Retinal pigment epithelial cell (primary cell): ENCODE measurements around the gene RFTN1.

Experiments used
- DNase-seq: peaks from one replicate; pipeline ENCODE4 v3.0.0-alpha.2; 2010; ENCODE audit warnings: low read depth
- H3K4me3 ChIP-seq: 2 replicates; pipeline ENCODE4 v1.5.1; 2011; ENCODE audit warnings: mild to moderate bottlenecking, low read length, control low read depth, moderate library complexity
- TF ChIP-seq, protein P1 (sequence below): conservative IDR thresholded peaks from 2 replicates; pipeline ENCODE4 v1.5.1; 2011; ENCODE audit warnings: low read depth, low read length, control low read depth, inconsistent platforms

Gene RFTN1

DNA sequence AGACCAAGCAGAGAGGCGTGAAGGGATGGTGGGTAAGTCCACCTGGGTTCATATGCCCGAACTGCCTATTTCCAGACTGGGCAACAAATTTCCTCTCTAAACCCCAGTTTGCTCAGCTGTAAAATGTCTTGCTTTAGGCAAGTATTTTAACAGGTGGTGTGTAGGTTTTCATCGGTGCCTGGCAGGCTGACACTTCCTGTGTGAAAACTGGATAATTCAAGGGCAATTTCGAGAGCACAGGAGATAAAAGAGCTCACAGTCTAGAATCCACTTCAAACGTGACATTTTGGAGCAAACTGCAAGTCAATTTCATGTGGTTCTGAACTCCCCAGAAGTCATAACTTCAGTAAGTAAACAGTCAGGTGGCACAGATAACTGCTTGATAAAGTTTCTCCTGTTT lies 136.3 kb downstream of the RFTN1 start:
- no peak for DNase-seq
- TF ChIP-seq, protein P1, sequence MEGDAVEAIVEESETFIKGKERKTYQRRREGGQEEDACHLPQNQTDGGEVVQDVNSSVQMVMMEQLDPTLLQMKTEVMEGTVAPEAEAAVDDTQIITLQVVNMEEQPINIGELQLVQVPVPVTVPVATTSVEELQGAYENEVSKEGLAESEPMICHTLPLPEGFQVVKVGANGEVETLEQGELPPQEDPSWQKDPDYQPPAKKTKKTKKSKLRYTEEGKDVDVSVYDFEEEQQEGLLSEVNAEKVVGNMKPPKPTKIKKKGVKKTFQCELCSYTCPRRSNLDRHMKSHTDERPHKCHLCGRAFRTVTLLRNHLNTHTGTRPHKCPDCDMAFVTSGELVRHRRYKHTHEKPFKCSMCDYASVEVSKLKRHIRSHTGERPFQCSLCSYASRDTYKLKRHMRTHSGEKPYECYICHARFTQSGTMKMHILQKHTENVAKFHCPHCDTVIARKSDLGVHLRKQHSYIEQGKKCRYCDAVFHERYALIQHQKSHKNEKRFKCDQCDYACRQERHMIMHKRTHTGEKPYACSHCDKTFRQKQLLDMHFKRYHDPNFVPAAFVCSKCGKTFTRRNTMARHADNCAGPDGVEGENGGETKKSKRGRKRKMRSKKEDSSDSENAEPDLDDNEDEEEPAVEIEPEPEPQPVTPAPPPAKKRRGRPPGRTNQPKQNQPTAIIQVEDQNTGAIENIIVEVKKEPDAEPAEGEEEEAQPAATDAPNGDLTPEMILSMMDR = no peak

GRCh38 chr3:16375891-16376290 lies 137.6 kb downstream of the RFTN1 start:
- no peak overlapping the region for H3K4me3 ChIP-seq
- TF ChIP-seq, protein P1 = no peak
- no peak for DNase-seq

More for the DNA sequence above, 136.3 kb downstream of the RFTN1 start:
- H3K4me3 ChIP-seq = no peak overlapping the region

DNA sequence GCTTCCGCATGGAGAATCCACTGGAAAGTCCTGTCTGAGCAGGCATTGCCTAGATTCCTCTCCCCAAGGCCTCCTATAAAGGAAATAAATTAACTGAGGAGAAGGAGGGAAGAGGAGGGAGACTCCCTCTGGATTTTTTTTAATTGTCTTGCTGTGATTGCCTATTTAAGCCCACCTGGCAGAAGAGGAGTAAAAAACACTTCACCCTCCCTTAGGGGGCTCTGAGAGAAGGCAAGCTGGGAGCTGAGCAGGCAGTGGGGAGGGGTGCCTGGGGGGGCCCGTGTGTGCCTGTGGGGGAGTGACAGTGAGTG lies 138.6 kb downstream of the RFTN1 start:
- H3K4me3 ChIP-seq = no peak overlapping the region
- DNase-seq = no peak
- TF ChIP-seq, protein P1 = no peak

- DNase-seq = no peak
- no peak overlapping the region for H3K4me3 ChIP-seq
- TF ChIP-seq, protein P1 = no peak
These were observed 139.2 kb downstream of the RFTN1 start for GRCh38 chr3:16374047-16374934.

- no peak for DNase-seq
- TF ChIP-seq, protein P1 = no peak
- H3K4me3 ChIP-seq = no peak overlapping the region
These were observed 140.1 kb downstream of the RFTN1 start for GRCh38 chr3:16373341-16373946.

GRCh38 chr3:16372362-16373292 lies 140.9 kb downstream of the RFTN1 start:
- H3K4me3 ChIP-seq = no peak overlapping the region
- DNase-seq = no peak
- TF ChIP-seq, protein P1 = no peak
